ENCODE results near the gene ZNF521. TPM values are rescaled to one million over a fixed set of nuclear protein-coding genes. Genes with fewer than 3 reads are reported as not detected.

The ZNF521 gene
- total and polyA plus RNA-seq, 2 experiments from 2014 or later = 3.1 to 9.2 TPM

GRCh38 chr18:25044694-25045093 lies 307.3 kb downstream of the ZNF521 start:
- TF ChIP-seq ZNF462 (CRISPR knock-in tag; IDR thresholded peaks at IDR 0.05) (no peak), NANOG (IDR thresholded peaks at IDR 0.05; ENCODE audit: borderline replicate concordance) (no peak), JUNB (IDR thresholded peaks at IDR 0.05; ENCODE audit: unreplicated experiment) (no peak), ZNF114 (CRISPR knock-in tag; IDR thresholded peaks at IDR 0.05) (no peak), CTCF (conservative IDR thresholded peaks at IDR 0.05; ENCODE audit: low read depth in 2 of 2) (no peak), EZH2 (IDR thresholded peaks at IDR 0.05; ENCODE audit: low read depth, unreplicated experiment) (no peak), ETS1 (IDR thresholded peaks at IDR 0.05) (no peak), CREB1 (CRISPR knock-in tag; IDR thresholded peaks at IDR 0.05; ENCODE audit: low read depth) (no peak), STAT1 (IDR thresholded peaks at IDR 0.05; ENCODE audit: unreplicated experiment) (no peak), ZNF331 (CRISPR knock-in tag; IDR thresholded peaks at IDR 0.05; ENCODE audit: low read depth) (no peak), POLR2AphosphoS5 (IDR thresholded peaks at IDR 0.05; ENCODE audit: low read depth) (no peak), EZH2phosphoT487 (IDR thresholded peaks at IDR 0.05; ENCODE audit: unreplicated experiment) (no peak), REST (IDR thresholded peaks at IDR 0.05; ENCODE audit: unreplicated experiment) (no peak)
- Histone ChIP-seq H4K20me1 (replicated peaks; ENCODE audit: insufficient read depth) (peaks cover 17% of the 10 kb centered on the region), H3K4me1 (ENCODE audit: insufficient read depth) (peaks cover 13% of the 10 kb centered on the region), H3F3A (replicated peaks; ENCODE audit: low read depth) (no peaks in the 10 kb centered on the region), H3K4me3 (no peak overlapping the region), H3K27ac (ENCODE audit: low read depth) (no peak overlapping the region), H3K4me2 (no peak overlapping the region), H3K79me2 (replicated peaks; ENCODE audit: insufficient read depth) (no peaks in the 10 kb centered on the region), H3K9me2 (ENCODE audit: insufficient read depth) (no peaks in the 10 kb centered on the region; the same call in 1 of the 2 replicates), H2AFZ (no peak overlapping the region), H3K27me3 (ENCODE audit: insufficient read depth) (peaks cover 72% of the 10 kb centered on the region), H3K36me3 (ENCODE audit: insufficient read depth) (no peaks in the 10 kb centered on the region)
- ATAC-seq (no peak), DNase-seq (ENCODE audit: low spot score) (no peak)
- Mint-ChIP-seq H3K36me3 (ENCODE audit: low read depth) (no peaks in the 10 kb centered on the region), H3K9me3 (no peaks in the 10 kb centered on the region; the same call in 2 of the 3 replicates), H3K4me1 (peaks cover 36% of the 10 kb centered on the region), H3K27me3 (ENCODE audit: insufficient read depth, low read depth, poor library complexity) (peaks cover 46% of the 10 kb centered on the region), H3K27ac (no peak overlapping the region), H3K4me3 (no peak overlapping the region)

Measured in GM23338 (cell line).